Chondrocyte (in vitro differentiated cells): Measurements from ENCODE around the gene FGFBP2. TPM values are rescaled to one million over a fixed set of nuclear protein-coding genes. Genes with fewer than 3 reads are reported as not detected.

ENCODE experiments used
- DNase-seq: peaks from one replicate; pipeline ENCODE4 v3.0.0; 2021; ENCODE audit warnings: mixed read lengths, low spot score
- H3K27ac Mint-ChIP-seq: one replicate; pipeline ENCODE4 v1.8.0; 2021; ENCODE audit warnings: mild to moderate bottlenecking, moderate library complexity, mixed read lengths; ENCODE audit not compliant: unreplicated experiment
- H3K27me3 Mint-ChIP-seq: 2 replicates; pipeline ENCODE4 v1.8.0; 2021; ENCODE audit warnings: low read depth, mixed read lengths
- H3K36me3 Mint-ChIP-seq: 2 replicates; pipeline ENCODE4 v1.8.0; 2021; ENCODE audit warnings: low read depth, mixed read lengths
- H3K4me1 Mint-ChIP-seq: 2 replicates; pipeline ENCODE4 v1.8.0; 2021; ENCODE audit warnings: low read depth, mild to moderate bottlenecking, mixed read lengths
- H3K4me3 Mint-ChIP-seq: one replicate; pipeline ENCODE4 v1.8.0; 2021; ENCODE audit warnings: mild to moderate bottlenecking, moderate library complexity, mixed read lengths; ENCODE audit not compliant: unreplicated experiment
- H3K9me3 Mint-ChIP-seq: 2 replicates; pipeline ENCODE4 v1.8.0; 2021; ENCODE audit warnings: low read depth, mixed read lengths
- CTCF ChIP-seq: fragments of 200-600 bp; sonication (generic); IDR thresholded peaks from 2 replicates; pipeline ENCODE4 v1.5.0; 2021; ENCODE audit warnings: antibody characterized with exemption, mild to moderate bottlenecking, moderate library complexity
- total RNA-seq: library from RNA; stranded (reverse); gene quantifications from 3 replicates; pipeline ENCODE4 v1.2.1, GENCODE V29; 2021

The FGFBP2 gene
- total RNA-seq, 1 donor from 2014 or later: not detected

DNA sequence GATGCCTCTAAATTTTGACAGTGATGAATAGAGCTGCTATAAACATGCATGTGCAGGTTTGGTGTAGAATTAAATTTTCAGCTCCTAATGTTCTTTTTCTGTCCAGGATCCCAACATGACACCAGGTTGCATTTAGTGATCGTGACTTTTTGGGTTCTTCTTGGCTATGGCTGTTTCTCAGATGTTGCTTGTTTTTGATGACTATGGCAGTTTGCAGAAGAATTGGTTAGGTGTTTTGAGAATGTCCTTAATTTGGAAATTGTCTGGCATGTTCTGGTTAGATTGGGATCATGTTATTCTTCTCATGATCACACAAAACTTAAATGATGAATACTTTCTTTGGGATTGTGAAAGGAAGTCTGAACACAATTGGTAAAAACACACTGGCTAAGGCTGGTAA lies 20.7 kb downstream of the FGFBP2 start:
- DNase-seq: no peak
- Mint-ChIP-seq H3K36me3 (no peaks in the 10 kb centered on the region), H3K27me3 (no peaks in the 10 kb centered on the region)

GRCh38 chr4:15938640-15939039 lies 24.3 kb downstream of the FGFBP2 start, which contains the start of gene FGFBP1:
Gene FGFBP1 (minus strand): TSS chr4:15938740. CDS start chr4:15936632, 2,108 bp downstream.
- Mint-ChIP-seq H3K4me1 (peaks cover 8% of the 10 kb centered on the region), H3K27me3 (no peaks in the 10 kb centered on the region), H3K4me3 (no peak within 1 kb of the TSS), H3K36me3 (no peaks in the 10 kb centered on the region), H3K9me3 (no peaks in the 10 kb centered on the region), H3K27ac (no peak within 1 kb of the TSS)
- no peak for DNase-seq
- TF ChIP-seq CTCF: no peak

More for the DNA sequence above, 20.7 kb downstream of the FGFBP2 start:
- TF ChIP-seq CTCF: no peak
- Mint-ChIP-seq H3K9me3 (no peaks in the 10 kb centered on the region), H3K27ac (no peak overlapping the region), H3K4me3 (no peak overlapping the region), H3K4me1 (no peaks in the 10 kb centered on the region)

DNA sequence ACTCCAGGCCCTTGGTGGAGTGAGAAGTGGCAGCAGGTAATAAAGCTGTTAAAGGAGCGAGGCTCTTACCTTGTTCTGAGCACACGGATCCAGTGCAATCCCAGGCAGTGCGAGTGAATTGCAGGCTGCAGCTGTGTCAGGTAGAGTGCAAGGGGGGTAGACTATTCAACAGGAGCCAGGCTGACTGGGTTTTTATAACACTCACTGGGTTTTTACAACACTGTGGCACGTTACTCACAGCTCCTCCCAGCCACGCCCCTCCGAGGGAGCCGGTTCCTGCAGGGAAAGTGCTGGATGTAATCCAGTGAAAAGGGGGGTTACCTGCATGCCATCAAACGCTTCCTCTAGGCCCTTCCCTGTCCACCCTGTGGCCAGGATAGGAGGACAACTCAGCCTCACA lies 24.8 kb downstream of the FGFBP2 start:
- peaks cover 8% of the 10 kb centered on the region for H3K4me1 Mint-ChIP-seq
- TF ChIP-seq CTCF: no peak
- DNase-seq: no peak
- H3K36me3 Mint-ChIP-seq: no peaks in the 10 kb centered on the region
- H3K4me3 Mint-ChIP-seq: no peak overlapping the region
- H3K9me3 Mint-ChIP-seq: no peaks in the 10 kb centered on the region
- H3K27ac Mint-ChIP-seq: no peak overlapping the region
- H3K27me3 Mint-ChIP-seq: no peaks in the 10 kb centered on the region

DNA sequence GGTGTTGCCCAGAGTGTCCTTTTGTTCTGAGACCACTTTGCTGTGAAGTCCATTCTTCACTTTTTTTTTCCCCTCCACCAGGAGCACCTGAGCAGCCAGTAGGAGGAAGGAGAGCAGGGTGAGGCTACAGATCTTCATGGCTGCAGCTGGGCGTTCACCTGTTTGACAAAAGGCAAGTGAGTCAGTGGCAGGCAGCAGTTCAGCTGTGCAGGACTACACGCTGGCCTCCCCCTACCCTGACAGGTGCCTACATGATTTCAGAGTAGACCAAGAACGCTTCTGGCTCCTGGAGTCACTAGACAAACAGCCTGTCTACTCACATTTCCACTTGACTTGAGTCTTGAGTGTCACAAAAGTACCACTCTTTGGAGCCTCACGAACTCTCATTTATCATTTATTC lies 26.5 kb downstream of the FGFBP2 start:
- Mint-ChIP-seq H3K4me1 (peaks cover 8% of the 10 kb centered on the region), H3K4me3 (no peak overlapping the region), H3K9me3 (no peaks in the 10 kb centered on the region), H3K27me3 (no peaks in the 10 kb centered on the region), H3K36me3 (no peaks in the 10 kb centered on the region), H3K27ac (no peak overlapping the region)
- no peak for DNase-seq
- TF ChIP-seq CTCF: no peak

- no peak for TF ChIP-seq CTCF
- DNase-seq: no peak
- Mint-ChIP-seq H3K27me3 (no peaks in the 10 kb centered on the region), H3K4me1 (peaks cover 8% of the 10 kb centered on the region), H3K4me3 (no peak overlapping the region), H3K27ac (no peak overlapping the region), H3K36me3 (no peaks in the 10 kb centered on the region), H3K9me3 (no peaks in the 10 kb centered on the region)
Measured at GRCh38 chr4:15935504-15936402, 27.2 kb downstream of the FGFBP2 start.
